B cell (primary cell): ENCODE measurements around the gene ZCWPW2. TPM values are rescaled to one million over a fixed set of nuclear protein-coding genes. Genes with fewer than 3 reads are reported as not detected.

Experiments
- ATAC-seq: fragments of 200-7000 bp; cut with Tn5 transposase; one replicate; pipeline ENCODE4 v1.10.0; 2021; ENCODE audit warnings: low read depth, mild to moderate bottlenecking, moderate number of reproducible peaks, moderate library complexity
- CTCF ChIA-PET: fragments of 350-600 bp; sonication (Branson Sonifier 250); formaldehyde crosslinking; loops from one replicate; lab custom pipeline; 2021; ENCODE audit warnings: antibody characterized with exemption, inconsistent platforms; lab: Charles Lee
- POLR2A ChIA-PET: fragments of 350-600 bp; sonication (Branson Sonifier 250); formaldehyde crosslinking; loops from one replicate; lab custom pipeline; 2021; ENCODE audit warnings: antibody characterized with exemption; lab: Charles Lee
- DNase-seq: peaks from one replicate; pipeline ENCODE4 v3.0.0; 2013
- H2AFZ ChIP-seq: 2 replicates; pipeline ENCODE4 v1.6.1; 2012; ENCODE audit warnings: mild to moderate bottlenecking, low read depth, low read length; ENCODE audit not compliant: insufficient read depth, poor library complexity, severe bottlenecking
- H3K27ac ChIP-seq, 2 donors: 1 replicate in 1 of 2; 2 replicates in 1 of 2; pipeline ENCODE4 v1.5.1; 2012 to 2013; ENCODE audit warnings: low read length in 2 of 2, mild to moderate bottlenecking in 2 of 2, moderate library complexity in 1 of 2
- H3K27me3 ChIP-seq, 4 experiments: fragments of 200-600 bp in 1 of 4; sonication (generic) in 1 of 4; replicated peaks in 1 of 4; 1 replicate in 2 of 4; 2 replicates in 2 of 4; pipeline versions ENCODE4 v1.6.1 to v1.7.0; 2013 to 2016; ENCODE audit warnings: low read length in 3 of 4, mild to moderate bottlenecking in 2 of 4, mixed read lengths in 1 of 4, moderate library complexity in 1 of 4; ENCODE audit not compliant: insufficient read depth in 4 of 4, control insufficient read depth in 3 of 4; ENCODE audit errors: control extremely low read depth in 1 of 4
- H3K36me3 ChIP-seq, 2 experiments: replicated peaks in 1 of 2; 1 replicate in 1 of 2; 2 replicates in 1 of 2; pipeline versions ENCODE4 v1.6.1 to v1.7.1; 2013; ENCODE audit warnings: low read length in 1 of 2; ENCODE audit not compliant: insufficient read depth in 2 of 2, control insufficient read depth in 1 of 2; ENCODE audit errors: control extremely low read depth in 1 of 2, extremely low read depth in 1 of 2
- H3K4me1 ChIP-seq, 2 donors: fragments of 200-600 bp in 1 of 2; sonication (generic) in 1 of 2; 1 replicate in 1 of 2; 2 replicates in 1 of 2; pipeline versions ENCODE4 v1.5.1 to v1.6.1; 2013 to 2017; ENCODE audit warnings: low read length in 2 of 2; ENCODE audit not compliant: control insufficient read depth in 2 of 2, insufficient read depth in 2 of 2
- H3K4me2 ChIP-seq: replicated peaks from 2 replicates; pipeline ENCODE3; 2012; ENCODE audit warnings: mild to moderate bottlenecking, low read depth, low read length; ENCODE audit not compliant: poor library complexity, severe bottlenecking
- H3K4me3 ChIP-seq, 5 experiments: fragments of 200-600 bp in 1 of 5; sonication (generic) in 1 of 5; 1 replicate in 3 of 5; 2 replicates in 2 of 5; pipeline versions ENCODE4 v1.5.1 to v1.7.0; 2011 to 2016; ENCODE audit warnings: low read length in 4 of 5, mild to moderate bottlenecking in 4 of 5, low read depth in 2 of 5, control low read depth in 1 of 5, moderate library complexity in 1 of 5; ENCODE audit not compliant: insufficient read depth in 1 of 5; ENCODE audit errors: control extremely low read depth in 1 of 5, extremely low read depth in 1 of 5
- H3K79me2 ChIP-seq: fragments of 200-600 bp; sonication (generic); one replicate; pipeline ENCODE4 v1.6.0; 2016; ENCODE audit warnings: low read length; ENCODE audit not compliant: control insufficient read depth, insufficient read depth
- H3K9ac ChIP-seq: fragments of 200-600 bp; sonication (generic); 2 replicates; pipeline ENCODE4 v1.6.1; 2017; ENCODE audit warnings: mild to moderate bottlenecking, low read length, moderate library complexity
- H3K9me3 ChIP-seq, 3 donors: one replicate each; pipeline versions ENCODE4 v1.6.1 to v1.7.1; 2013; ENCODE audit warnings: low read length in 2 of 3; ENCODE audit not compliant: control insufficient read depth in 2 of 3, insufficient read depth in 1 of 3; ENCODE audit errors: control extremely low read depth in 1 of 3
- H4K20me1 ChIP-seq: 2 replicates; pipeline ENCODE4 v1.6.0; 2012; ENCODE audit warnings: mild to moderate bottlenecking, low read length; ENCODE audit not compliant: insufficient read depth, control insufficient read depth, poor library complexity, severe bottlenecking
- H3K27ac Mint-ChIP-seq: one replicate; pipeline ENCODE4 v1.8.0; 2021; ENCODE audit warnings: mixed read lengths
- H3K27me3 Mint-ChIP-seq: one replicate; pipeline ENCODE4 v1.8.0; 2021; ENCODE audit warnings: mixed read lengths
- H3K4me1 Mint-ChIP-seq: one replicate; pipeline ENCODE4 v1.8.0; 2021; ENCODE audit warnings: mixed read lengths
- H3K4me3 Mint-ChIP-seq: one replicate; pipeline ENCODE4 v1.8.0; 2021; ENCODE audit warnings: mixed read lengths
- H3K9me3 Mint-ChIP-seq: one replicate; pipeline ENCODE4 v1.8.0; 2022; ENCODE audit warnings: mixed read lengths; ENCODE audit not compliant: insufficient read depth
- CTCF ChIP-seq: fragments of 200-600 bp; IDR thresholded peaks from one replicate; pipeline ENCODE4 v1.8.0; 2022; ENCODE audit warnings: antibody characterized with exemption, mild to moderate bottlenecking
- EZH2 ChIP-seq: IDR thresholded peaks from 2 replicates; pipeline ENCODE4 v1.6.1; 2012; ENCODE audit warnings: borderline replicate concordance, low read depth, mild to moderate bottlenecking, moderate library complexity, low read length; ENCODE audit not compliant: insufficient read depth, poor library complexity, severe bottlenecking
- WGBS: methylation state at CpG from one replicate; pipeline ENCODE4 v1.1.5; 2013; ENCODE audit warnings: missing lambda C conversion rate; ENCODE audit not compliant: insufficient coverage; 5-methylcytosine and 5-hydroxymethylcytosine counted together
- intact Hi-C: fragments of 100-400 bp; cut with micrococcal nuclease; formaldehyde crosslinking; loops from one replicate; pipeline ENCODE4 v1.10.0; 2022
- polyA plus RNA-seq: library from polyadenylated mRNA; depleted of rRNA; stranded (reverse); fragments of >200 nt; gene quantifications from 2 replicates; pipeline ENCODE4 v1.2.3, GENCODE V29; 2012
- total RNA-seq, 2 donors: library from RNA; stranded (reverse); fragments of 120-200 nt in 1 of 2; gene quantifications; 1 replicate in 1 of 2; 2 replicates in 1 of 2; pipeline versions ENCODE4 v1.2.3 to v1.2.4, GENCODE V29; 2013 to 2022

The ZCWPW2 gene
- total and polyA plus RNA-seq, 2 donors (not counting 1 experiment from before 2014, with no cell fraction given), result not detected

- peak; percentile 44 for DNase-seq
- Histone ChIP-seq H3K4me1 (no peaks in the 10 kb centered on the region), H3K4me2 (no peak overlapping the region), H3K9ac (no peak overlapping the region), H3K79me2 (no peaks in the 10 kb centered on the region), H2AFZ (no peak overlapping the region), H3K36me3 (peaks cover 0 to 3% of the 10 kb centered on the region in 2 experiments), H4K20me1 (no peaks in the 10 kb centered on the region), H3K9me3 (no peaks in the 10 kb centered on the region), H3K27ac (no peak overlapping the region), H3K27me3 (no peaks in the 10 kb centered on the region), H3K4me3 (no peak overlapping the region)
- Mint-ChIP-seq H3K4me1 (no peaks in the 10 kb centered on the region), H3K27me3 (no peaks in the 10 kb centered on the region), H3K4me3 (no peak overlapping the region), H3K27ac (no peak overlapping the region), H3K9me3 (no peaks in the 10 kb centered on the region)
- intact Hi-C loops, result no loop called here
- TF ChIP-seq EZH2, result no peak
- TF ChIP-seq CTCF, result peak; percentile 77
- ChIA-PET POLR2A (no interaction called here), CTCF (interaction anchor here (0.9 to 1.2 kb wide), 5 partner anchors 8 to 606 kb away, joined by 3 to 4 read pairs (median 3); no protein-coding TSS in a partner anchor)
- WGBS, result no CpG with 5 or more reads among the region's 2 CpGs
- ATAC-seq, result peak; percentile 47
Measured at GRCh38 chr3:28317438-28318022, 31.0 kb upstream of the ZCWPW2 start.

GRCh38 chr3:28320981-28321380 lies 27.5 kb upstream of the ZCWPW2 start:
- CTCF ChIA-PET, result interaction anchor here (1.0 to 1.3 kb wide), 3 partner anchors 28 to 609 kb away, joined by 3 to 4 read pairs (median 3); partner anchors contain the start of genes AZI2 and ZCWPW2
- H3K27ac ChIP-seq, result no peak overlapping the region

More at GRCh38 chr3:28320981-28321380, 27.5 kb upstream of the ZCWPW2 start:
- Histone ChIP-seq H3K9me3 (no peaks in the 10 kb centered on the region), H3K4me2 (no peak overlapping the region), H3K4me3 (no peak overlapping the region), H3K27me3 (no peaks in the 10 kb centered on the region), H3K79me2 (no peaks in the 10 kb centered on the region), H2AFZ (no peak overlapping the region), H3K4me1 (no peaks in the 10 kb centered on the region), H3K9ac (no peak overlapping the region), H4K20me1 (no peaks in the 10 kb centered on the region), H3K36me3 (peaks cover 9 to 19% of the 10 kb centered on the region in 2 experiments)
- no peak overlapping the region for H3K4me3 Mint-ChIP-seq
- H3K27me3 Mint-ChIP-seq, result no peaks in the 10 kb centered on the region
- no peaks in the 10 kb centered on the region for H3K4me1 Mint-ChIP-seq
- POLR2A ChIA-PET, result no interaction called here
- ATAC-seq (no peak), DNase-seq (no peak)
- intact Hi-C loops, result no loop called here
- H3K27ac Mint-ChIP-seq, result no peak overlapping the region
- H3K9me3 Mint-ChIP-seq, result no peaks in the 10 kb centered on the region
- no peak for TF ChIP-seq CTCF
- no peak for TF ChIP-seq EZH2
